ENCODE results near the gene HPCA. TPM values are rescaled to one million over a fixed set of nuclear protein-coding genes. Genes with fewer than 3 reads are reported as not detected.

HPCA gene
- total and polyA plus RNA-seq, 2 experiments from 2014 or later, result not detected

DNA sequence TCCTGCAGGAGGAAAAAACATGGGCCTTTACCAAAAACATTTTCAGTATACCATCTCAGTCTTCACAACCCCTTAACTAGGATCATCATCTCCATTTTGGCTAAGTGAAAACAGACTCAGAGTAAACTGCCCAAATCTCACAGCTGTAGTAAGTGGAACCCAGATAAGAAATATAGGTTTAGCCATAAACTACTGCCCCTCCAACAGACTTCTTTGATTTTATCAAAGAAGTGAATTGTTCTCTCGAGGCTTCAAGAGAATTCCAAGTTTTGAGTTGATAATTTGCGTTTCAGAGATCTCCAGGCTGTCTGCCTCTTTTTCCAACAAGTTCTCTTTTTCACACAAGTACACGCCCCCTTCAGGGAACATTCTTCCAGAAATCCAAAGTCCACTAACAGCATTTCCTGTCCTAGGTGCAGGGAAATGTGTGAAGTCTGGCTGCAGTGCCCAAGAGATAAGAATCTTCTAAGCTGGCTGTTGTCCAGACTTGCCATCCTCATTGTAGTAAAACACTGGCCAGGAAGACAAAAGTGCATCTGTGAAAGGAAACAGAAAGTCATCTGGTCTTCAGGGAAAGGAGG is 47.5 kb downstream of the HPCA start:
- Histone ChIP-seq H3F3A (ENCODE audit: insufficient read depth) (peaks cover 11% of the 10 kb centered on the region), H3K9ac (no peak overlapping the region), H3K4me1 (ENCODE audit: insufficient read depth) (peaks cover 6% of the 10 kb centered on the region; the same call in 1 of the 2 replicates), H3K4me2 (ENCODE audit: unreplicated experiment) (no peak overlapping the region), H3K79me2 (ENCODE audit: insufficient read depth) (no peaks in the 10 kb centered on the region), H3K4me3 (no peak overlapping the region), H3K27ac (no peak overlapping the region), H2AFZ (no peak overlapping the region), H4K20me1 (ENCODE audit: insufficient read depth) (no peaks in the 10 kb centered on the region), H3K9me3 (ENCODE audit: low read depth) (no peaks in the 10 kb centered on the region), H3K9me2 (ENCODE audit: insufficient read depth) (no peaks in the 10 kb centered on the region), H3K27me3 (replicated peaks; ENCODE audit: insufficient read depth) (no peaks in the 10 kb centered on the region), H3K36me3 (ENCODE audit: low read depth) (no peaks in the 10 kb centered on the region; the same call in 1 of the 2 replicates)
- peak; percentile 13 for DNase-seq
- 36 to 39% methylated on average over 3 of the region's 3 CpGs for WGBS, 2 experiments (ENCODE audit: low coverage in 1 of 2, low lambda C conversion rate in 2 of 2, missing lambda C conversion rate in 2 of 2)
- in situ Hi-C loops (cut with MboI), result no loop called here
- no peak for TF ChIP-seq EZH2 (IDR thresholded peaks at IDR 0.05; ENCODE audit: insufficient read depth, poor library complexity, severe bottlenecking)
- no peak for TF ChIP-seq EZH2phosphoT487 (IDR thresholded peaks at IDR 0.05; ENCODE audit: insufficient read depth, low read depth)

DNA sequence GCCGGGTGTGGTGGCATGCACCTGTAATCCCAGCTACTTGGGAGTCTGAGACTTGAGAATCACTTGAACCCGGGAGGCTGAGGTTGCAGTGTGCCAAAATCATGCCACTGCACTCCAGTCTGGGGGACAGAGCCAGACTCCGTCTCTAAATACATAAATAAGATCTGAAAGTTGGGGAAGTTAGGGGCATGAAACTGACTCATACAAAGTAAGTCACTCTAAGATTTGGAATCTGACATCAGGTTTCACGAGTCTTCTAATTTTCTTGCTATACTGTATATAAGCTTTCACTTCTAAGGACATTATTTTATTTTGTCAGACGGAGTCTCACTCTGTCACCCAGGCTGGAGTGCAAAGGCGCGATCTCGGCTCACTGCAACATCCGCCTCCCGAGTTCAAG is 48.2 kb downstream of the HPCA start:
- in situ Hi-C loops (cut with MboI), result no loop called here
- H3K9me2 ChIP-seq (ENCODE audit: insufficient read depth), result no peaks in the 10 kb centered on the region
- no peak for DNase-seq
- H3F3A ChIP-seq (ENCODE audit: insufficient read depth), result peaks cover 18% of the 10 kb centered on the region
- H3K27me3 ChIP-seq (replicated peaks; ENCODE audit: insufficient read depth), result no peaks in the 10 kb centered on the region
- H3K27ac ChIP-seq, result no peak overlapping the region
- no peaks in the 10 kb centered on the region for H4K20me1 ChIP-seq (ENCODE audit: insufficient read depth)
- no peak for TF ChIP-seq EZH2phosphoT487 (IDR thresholded peaks at IDR 0.05; ENCODE audit: insufficient read depth, low read depth)
- TF ChIP-seq EZH2 (IDR thresholded peaks at IDR 0.05; ENCODE audit: insufficient read depth, poor library complexity, severe bottlenecking), result no peak
- no peak overlapping the region for H3K4me2 ChIP-seq (ENCODE audit: unreplicated experiment)
- H3K9ac ChIP-seq, result no peak overlapping the region
- WGBS, 2 experiments (ENCODE audit: low coverage in 1 of 2, low lambda C conversion rate in 2 of 2, missing lambda C conversion rate in 2 of 2), result 91 to 92% methylated on average over 10 of the region's 10 CpGs
- peaks cover 12% of the 10 kb centered on the region for H3K4me1 ChIP-seq (ENCODE audit: insufficient read depth)
- H3K9me3 ChIP-seq (ENCODE audit: low read depth), result no peaks in the 10 kb centered on the region
- H2AFZ ChIP-seq, result no peak overlapping the region
- no peaks in the 10 kb centered on the region for H3K79me2 ChIP-seq (ENCODE audit: insufficient read depth)
- no peaks in the 10 kb centered on the region; the same call in 1 of the 2 replicates for H3K36me3 ChIP-seq (ENCODE audit: low read depth)
- H3K4me3 ChIP-seq, result no peak overlapping the region

DNA sequence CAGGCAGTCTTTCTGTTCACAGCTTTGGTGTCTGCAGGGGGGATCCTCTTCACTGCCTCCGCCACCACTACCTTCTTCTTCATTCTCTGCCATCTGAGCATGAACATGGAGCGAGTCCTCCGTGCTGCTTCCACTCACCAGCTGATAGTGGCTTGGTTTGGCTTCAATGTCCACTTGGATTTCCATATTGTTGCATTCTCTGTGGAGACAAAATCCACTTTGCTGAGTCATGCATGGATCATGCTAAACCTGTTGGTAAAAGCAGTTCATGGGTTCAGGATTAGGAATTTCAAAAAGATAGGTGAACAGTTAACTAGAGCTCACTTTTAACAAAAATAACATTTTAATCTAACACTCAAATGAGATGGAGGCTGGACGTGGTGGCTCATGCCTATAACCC is 50.8 kb downstream of the HPCA start:
- 96 to 97% methylated on average over 4 of the region's 4 CpGs for WGBS, 2 experiments (ENCODE audit: low coverage in 1 of 2, low lambda C conversion rate in 2 of 2, missing lambda C conversion rate in 2 of 2)
- in situ Hi-C loops (cut with MboI), result loop anchor here (5.0 kb wide), 1 partner anchor 70 kb away; no protein-coding TSS in a partner anchor
- no peak overlapping the region for H3K4me3 ChIP-seq

DNA sequence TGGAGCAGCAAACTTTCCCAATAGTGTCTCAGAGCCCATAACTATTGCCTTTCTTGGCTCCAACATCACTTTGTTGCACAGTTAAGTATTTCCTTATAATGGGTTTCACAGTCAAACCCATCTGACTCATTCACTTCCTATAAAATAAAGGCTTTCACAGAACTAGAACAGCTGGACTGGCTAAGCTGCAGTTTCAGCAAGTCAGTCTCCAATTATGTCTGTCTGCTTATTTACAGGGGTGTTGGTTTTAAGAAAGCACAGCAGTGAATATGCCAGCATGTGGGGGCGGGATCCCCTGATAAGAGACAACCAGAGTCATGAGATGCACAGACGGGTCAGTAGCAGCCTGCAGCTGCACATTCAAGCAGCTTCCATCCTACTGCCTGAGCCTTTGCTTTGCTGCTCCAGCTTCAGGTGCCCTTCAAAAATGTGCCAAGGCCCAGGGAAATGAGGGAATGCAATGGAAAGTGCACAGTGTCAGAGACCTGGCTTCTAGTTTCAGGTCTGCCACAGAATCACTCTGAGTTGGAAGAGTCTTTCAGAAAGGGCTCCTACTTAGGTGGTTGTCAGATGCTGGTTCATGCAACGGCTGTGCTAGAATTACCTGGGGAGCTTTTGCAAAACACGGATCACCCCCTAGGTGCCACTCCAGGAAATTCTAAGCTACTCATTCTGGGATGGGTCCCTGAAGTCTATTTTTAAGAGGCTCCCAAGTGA is 53.5 kb downstream of the HPCA start:
- Histone ChIP-seq H3K27me3 (replicated peaks; ENCODE audit: insufficient read depth) (no peaks in the 10 kb centered on the region), H3K4me1 (ENCODE audit: insufficient read depth) (peaks cover 19% of the 10 kb centered on the region), H4K20me1 (ENCODE audit: insufficient read depth) (no peaks in the 10 kb centered on the region), H3F3A (ENCODE audit: insufficient read depth) (peaks cover 27% of the 10 kb centered on the region), H3K79me2 (ENCODE audit: insufficient read depth) (no peaks in the 10 kb centered on the region), H3K9me3 (ENCODE audit: low read depth) (no peaks in the 10 kb centered on the region), H3K27ac (peak overlapping the region; percentile 60), H3K4me3 (no peak overlapping the region), H3K4me2 (ENCODE audit: unreplicated experiment) (peak overlapping the region; percentile 21), H2AFZ (no peak overlapping the region), H3K9me2 (ENCODE audit: insufficient read depth) (no peaks in the 10 kb centered on the region), H3K36me3 (ENCODE audit: low read depth) (peaks cover 19% of the 10 kb centered on the region), H3K9ac (no peak overlapping the region)
- in situ Hi-C loops (cut with MboI), result loop anchor here (5.0 kb wide), 1 partner anchor 67 kb away; no protein-coding TSS in a partner anchor
- no peak for TF ChIP-seq EZH2 (IDR thresholded peaks at IDR 0.05; ENCODE audit: insufficient read depth, poor library complexity, severe bottlenecking)
- no peak for TF ChIP-seq EZH2phosphoT487 (IDR thresholded peaks at IDR 0.05; ENCODE audit: insufficient read depth, low read depth)
- 48 to 49% methylated on average over 4 of the region's 4 CpGs for WGBS, 2 experiments (ENCODE audit: low coverage in 1 of 2, low lambda C conversion rate in 2 of 2, missing lambda C conversion rate in 2 of 2)
- DNase-seq, result peak; percentile 92

More for the DNA sequence above, 50.8 kb downstream of the HPCA start:
- no peaks in the 10 kb centered on the region for H4K20me1 ChIP-seq (ENCODE audit: insufficient read depth)
- no peak for TF ChIP-seq EZH2 (IDR thresholded peaks at IDR 0.05; ENCODE audit: insufficient read depth, poor library complexity, severe bottlenecking)
- TF ChIP-seq EZH2phosphoT487 (IDR thresholded peaks at IDR 0.05; ENCODE audit: insufficient read depth, low read depth), result no peak
- H3K79me2 ChIP-seq (ENCODE audit: insufficient read depth), result no peaks in the 10 kb centered on the region
- H3K9me3 ChIP-seq (ENCODE audit: low read depth), result no peaks in the 10 kb centered on the region
- H3K4me2 ChIP-seq (ENCODE audit: unreplicated experiment), result no peak overlapping the region
- no peak overlapping the region for H3K9ac ChIP-seq
- H2AFZ ChIP-seq, result no peak overlapping the region
- H3K27me3 ChIP-seq (replicated peaks; ENCODE audit: insufficient read depth), result no peaks in the 10 kb centered on the region
- H3K27ac ChIP-seq, result no peak overlapping the region
- peaks cover 4% of the 10 kb centered on the region for H3K36me3 ChIP-seq (ENCODE audit: low read depth)
- H3K9me2 ChIP-seq (ENCODE audit: insufficient read depth), result no peaks in the 10 kb centered on the region
- H3K4me1 ChIP-seq (ENCODE audit: insufficient read depth), result peaks cover 25% of the 10 kb centered on the region
- peaks cover 33% of the 10 kb centered on the region for H3F3A ChIP-seq (ENCODE audit: insufficient read depth)
- no peak for DNase-seq

Measured in GM23248 (cell line).